NCI-H187 treated with DMSO at 0.1 percent for 48 hours (cell line): ENCODE data around the gene SMIM36.
"Not testable (repeated sequence)": the region's sequence is repeated elsewhere in the genome, so short reads cannot be mapped to it uniquely, and the experiment has no call there.

Experiments
- DNase-seq: peaks from one replicate; lab custom pipeline; 2025; lab: John Stamatoyannopoulos, UW

The SMIM36 gene

DNA sequence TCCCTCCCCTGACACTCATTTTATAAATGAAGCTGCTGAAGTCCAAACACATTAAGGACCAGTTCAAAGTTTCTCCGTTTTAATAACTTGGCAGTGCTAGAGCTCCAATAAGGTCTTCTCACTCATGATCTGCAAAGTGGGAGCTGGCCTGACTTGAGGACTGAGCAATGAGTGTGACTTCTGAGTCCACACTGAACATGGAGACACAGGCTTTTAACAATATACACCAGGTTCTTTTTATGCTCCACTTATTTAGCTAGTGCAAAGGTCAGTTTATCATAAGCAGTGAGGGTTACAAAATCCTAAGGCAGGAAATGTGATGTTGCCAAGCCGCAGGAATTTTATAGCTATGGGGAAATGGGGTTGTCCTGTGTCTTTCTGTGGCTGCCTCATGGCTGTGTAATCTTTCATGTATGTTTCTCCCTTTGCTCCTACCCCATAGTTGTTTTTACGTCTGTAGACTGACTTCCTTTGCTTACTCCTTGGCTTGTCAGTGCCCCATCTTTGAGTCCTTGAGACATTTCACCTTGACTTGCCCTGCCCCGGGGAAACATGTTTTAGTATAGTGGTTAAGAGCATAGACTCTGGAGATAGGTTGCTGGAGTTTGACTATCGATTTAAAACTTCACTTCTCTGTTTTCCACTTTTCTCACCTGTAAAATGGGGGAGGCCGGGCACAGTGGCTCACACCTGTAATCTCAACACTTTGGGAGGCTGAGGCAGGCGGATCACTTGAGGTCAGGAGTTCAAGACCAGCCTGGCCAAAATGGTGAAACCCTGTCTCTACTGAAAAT is 77.4 kb downstream of the SMIM36 start:
- no peak for DNase-seq

DNA sequence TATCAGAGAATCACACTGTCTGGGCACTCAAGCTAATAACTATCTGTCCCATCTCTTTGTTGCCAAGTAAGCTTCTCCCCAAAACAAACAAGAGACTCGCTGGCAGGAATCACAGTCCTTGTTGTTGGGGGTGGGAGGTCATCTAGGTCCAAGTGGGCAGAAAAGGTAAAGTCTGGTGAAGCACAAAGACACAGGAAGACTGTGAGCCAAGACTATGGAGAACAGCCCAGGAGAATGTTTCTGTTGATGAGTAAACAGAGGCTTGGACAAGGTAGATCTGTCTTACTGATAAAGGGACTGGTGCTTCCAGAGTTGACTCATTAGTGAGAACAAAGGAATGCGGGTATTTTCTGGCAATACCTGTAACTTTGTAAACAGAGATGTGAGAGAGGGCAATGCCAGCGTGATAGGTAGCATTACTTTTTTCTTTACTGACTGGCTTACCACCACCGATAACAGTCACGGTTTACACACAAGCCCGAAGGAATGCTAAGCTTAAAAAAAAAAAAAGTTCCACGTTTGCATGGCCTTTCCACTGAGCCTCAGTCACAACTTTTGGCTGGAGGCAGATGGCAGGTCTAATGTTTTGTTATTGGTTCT is 78.1 kb downstream of the SMIM36 start:
- DNase-seq = no peak

DNA sequence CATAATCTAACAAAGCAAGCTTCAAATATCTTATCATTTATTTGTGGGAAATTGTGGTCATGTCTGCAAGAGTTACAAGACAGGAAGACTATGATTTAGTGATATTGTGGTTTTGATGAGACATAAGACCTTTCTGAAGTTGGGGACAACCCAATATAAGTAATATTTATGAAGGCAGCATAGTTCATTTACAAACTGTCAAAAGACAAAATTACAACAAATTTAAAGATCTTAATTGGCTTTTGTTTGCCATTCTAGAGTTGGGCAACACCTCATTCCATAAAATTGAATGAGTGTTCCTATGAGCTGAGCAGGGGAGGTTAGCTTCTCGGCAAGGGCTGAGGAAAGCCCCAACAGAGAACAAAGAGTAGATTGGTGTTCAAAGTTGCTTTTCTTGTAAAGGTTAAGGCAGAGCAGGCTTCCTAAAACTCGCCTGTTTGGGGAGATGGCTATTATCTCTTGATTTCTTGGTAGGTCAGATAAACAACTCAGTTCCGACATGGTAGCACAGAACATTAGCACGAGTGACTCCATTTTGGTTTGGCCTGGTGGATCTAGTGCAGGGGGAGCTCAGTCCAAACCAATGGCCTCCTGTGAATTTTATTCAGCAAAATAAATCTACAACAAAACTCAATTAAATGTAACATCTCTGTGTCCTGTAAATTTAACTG is 78.8 kb downstream of the SMIM36 start:
- DNase-seq = no peak

DNA sequence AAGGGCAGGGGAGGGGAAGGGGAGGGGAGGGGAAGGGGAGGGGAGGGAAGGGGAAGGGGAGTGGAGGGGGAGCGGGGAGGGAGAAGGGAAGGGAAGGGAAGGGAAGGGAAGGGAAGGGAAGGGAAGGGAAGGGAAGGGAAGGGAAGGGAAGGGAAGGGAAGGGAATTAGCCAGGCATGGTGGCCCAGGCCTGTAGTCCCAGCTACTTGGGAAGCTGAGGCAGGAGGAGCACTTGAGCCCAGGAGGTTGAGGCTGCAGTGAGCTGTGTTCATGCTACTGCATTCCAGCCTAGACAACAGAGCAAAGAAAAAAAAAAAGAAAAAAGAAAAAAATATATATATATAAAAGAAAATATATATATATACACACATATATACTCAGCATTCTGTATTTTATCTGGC is 79.3 kb downstream of the SMIM36 start:
- DNase-seq = not testable (repeated sequence)

DNA sequence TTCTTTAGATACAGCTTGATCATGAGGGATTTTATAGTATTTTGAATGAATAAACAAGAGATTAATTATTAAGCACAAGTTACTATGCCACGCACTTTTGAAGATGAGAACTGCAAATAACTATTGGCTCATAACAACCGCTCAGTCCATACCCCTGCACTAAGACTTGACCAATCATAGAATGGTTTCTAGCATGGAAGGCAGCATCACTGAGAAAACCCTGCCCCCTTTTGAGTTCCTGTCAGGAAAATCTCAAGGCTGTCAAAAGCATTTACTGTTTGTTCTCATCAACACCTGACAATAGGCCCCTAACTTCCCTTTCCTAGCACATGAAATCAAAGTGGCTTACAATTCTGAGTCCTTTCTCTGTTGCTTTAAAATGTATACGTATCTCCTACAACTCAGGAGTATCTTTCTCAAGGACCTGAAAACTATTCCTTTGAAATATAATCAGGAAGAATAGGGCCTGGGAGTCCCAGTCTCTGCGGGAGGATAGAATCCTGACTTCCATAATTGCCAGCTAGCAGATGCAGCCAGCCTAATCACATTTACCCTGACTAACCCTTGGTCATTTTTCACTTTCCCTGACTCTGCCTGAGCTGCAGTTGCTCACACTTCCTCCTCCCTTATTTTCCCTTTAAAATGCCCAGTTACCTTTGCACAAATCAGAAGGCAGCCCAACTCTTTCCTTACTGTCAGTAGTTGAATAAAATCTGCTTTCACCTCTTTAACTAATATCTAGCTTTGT is 80.5 kb downstream of the SMIM36 start:
- no peak for DNase-seq

DNA sequence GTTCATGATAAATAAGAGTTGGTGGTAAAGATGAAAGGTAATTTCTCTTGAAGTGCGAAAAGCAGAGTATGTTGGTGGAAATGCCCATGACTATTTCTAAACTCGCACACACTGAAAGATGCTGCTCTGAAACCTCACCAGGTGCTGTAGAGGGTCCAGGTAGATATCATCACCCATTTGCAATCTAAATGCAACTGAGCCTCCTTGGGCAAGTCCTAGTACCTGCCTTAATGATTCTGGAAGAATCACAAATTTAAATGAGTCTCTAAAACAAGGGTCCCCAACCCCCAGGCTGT is 83.7 kb downstream of the SMIM36 start:
- no peak for DNase-seq

DNA sequence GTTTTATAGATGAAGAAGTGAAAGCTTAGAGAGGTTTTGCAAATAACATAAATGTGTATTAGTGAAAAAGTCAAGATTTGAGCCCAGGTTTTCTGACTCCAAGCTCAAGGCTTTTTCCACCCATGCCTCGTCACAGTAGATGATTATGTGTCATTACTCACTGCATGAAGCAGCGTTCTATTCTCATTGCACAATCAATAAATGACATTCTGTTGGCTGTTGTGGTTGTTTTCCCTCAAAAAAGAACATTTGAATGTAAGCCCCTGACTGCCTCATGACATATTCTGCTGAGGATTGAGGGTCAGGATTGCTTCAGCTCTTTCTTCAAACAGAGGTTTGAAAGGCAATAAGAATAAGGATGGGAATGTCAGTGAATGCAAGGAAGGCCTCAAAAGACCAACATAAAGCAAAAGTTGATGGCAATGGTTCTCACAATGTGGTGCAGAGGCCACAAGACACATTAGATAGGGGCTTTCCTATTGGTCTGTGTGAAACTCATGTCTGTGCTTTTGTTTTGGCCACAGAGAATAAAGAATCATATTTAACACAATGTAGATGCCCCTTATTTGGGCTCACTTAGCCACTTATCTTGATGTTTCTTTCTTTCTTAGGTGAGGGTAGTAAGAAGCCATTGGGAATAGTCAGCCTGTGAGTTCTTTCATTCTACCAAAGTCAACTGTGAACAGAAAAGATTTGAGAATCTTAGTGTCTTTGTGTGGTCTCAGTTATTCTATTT is 84.2 kb downstream of the SMIM36 start:
- no peak for DNase-seq

DNA sequence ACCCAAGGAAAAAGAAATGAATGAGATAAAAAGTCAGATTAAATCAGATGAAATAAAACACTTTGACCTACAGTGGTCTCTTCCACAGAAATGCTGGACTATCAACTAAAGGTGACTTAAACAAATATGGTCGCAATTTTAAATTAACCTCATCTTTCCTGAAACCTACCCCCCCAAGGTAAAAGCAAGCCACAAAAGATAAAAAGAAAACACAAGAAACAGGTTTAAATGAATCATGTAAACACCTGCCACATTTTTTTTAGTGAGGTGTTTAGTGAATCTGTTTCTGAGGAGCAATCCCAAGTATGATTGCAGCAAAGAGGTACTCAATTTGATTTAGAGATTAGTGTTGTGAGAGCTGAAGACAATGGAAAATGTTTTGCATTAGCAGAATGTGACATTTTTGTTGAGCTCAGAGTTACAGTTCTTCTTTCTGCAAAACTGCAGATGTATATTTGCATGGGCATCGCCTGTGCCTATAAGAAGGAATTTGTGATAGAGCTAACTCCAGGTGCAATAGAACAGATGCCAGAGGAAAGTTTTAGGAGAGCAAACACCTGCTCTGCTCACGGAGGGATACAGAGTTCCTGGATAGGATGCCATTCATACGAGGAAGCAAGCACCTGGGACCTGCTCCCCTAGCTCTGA is 86.2 kb downstream of the SMIM36 start:
- no peak for DNase-seq

DNA sequence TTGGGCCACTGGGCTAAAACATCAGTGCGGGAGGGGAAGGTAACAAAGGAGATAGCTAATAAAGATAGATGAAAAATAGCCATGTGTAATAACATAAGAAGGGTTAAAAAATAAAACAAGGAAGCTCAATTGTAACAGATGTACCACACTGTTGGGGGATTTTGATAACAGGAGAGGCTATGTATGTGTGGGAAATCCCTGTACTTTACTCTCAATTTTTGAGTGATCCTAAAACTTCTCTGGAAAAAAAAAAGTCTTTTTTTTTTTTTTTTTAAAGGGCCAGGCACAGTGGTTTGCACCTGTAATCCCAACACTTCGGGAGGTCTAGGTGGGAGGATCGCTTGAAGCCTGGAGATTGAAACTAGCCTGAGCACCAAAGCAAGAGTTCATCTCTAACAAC is 87.7 kb downstream of the SMIM36 start:
- DNase-seq = no peak

DNA sequence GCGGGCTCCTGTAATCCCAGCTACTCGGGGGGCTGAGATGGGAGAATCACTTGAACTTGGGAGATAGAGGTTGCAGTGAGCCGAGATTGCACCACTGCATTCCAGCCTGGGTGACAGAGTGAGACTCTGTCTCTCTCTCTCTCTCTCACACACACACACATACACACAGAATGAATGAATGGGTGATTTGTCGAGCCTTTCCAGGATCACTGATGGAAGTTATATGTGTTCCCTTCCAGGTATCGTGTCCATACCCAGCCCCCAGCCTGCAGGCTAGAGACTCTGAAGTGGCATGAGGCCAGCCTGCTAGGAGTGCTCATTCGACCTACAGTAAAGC is 88.5 kb downstream of the SMIM36 start:
- not testable (repeated sequence) for DNase-seq

DNA sequence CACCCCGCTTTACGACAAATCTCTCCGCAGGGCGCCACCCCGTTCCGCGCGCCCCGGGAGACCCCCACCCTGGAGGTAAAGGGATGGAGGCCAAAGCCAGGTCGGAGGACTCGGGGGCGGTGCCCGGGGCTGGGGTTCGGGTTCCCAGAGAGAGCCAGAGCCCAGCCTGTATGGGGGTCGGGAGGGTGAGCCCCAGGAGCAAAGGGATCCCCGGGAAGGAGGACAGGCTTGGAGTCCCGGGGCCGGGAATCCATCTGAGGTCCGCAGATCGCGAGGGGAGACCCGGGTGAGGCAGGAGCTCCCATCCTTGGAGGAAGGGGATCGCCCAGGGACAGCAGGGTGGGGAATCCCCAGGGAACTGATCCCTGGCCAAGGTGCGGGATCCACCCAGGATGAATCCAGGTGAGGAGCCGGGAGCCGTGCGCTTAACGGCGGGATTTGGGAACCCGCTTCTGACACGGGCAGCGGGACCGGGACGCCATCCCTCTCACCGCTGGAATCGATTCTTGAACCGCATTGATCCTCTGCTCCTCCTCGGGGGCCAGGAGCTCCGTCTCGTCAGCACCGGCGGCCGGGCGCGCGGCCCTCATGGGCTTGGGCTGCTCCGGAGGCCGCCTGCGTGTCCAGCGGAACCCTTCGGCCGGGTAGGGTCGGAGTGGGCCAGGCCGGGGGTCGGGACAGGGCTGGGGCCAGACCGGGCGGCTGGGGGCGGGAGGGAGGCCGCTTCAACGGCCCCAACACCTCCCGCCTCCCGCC is 89.9 kb downstream of the SMIM36 start, which contains the start of gene MMD:
Gene MMD, minus strand, starts transcription at position 657 of the 756 bp plus-strand sequence. Its CDS starts 140 bp downstream, at position 517.
- DNase-seq = no peak

DNA sequence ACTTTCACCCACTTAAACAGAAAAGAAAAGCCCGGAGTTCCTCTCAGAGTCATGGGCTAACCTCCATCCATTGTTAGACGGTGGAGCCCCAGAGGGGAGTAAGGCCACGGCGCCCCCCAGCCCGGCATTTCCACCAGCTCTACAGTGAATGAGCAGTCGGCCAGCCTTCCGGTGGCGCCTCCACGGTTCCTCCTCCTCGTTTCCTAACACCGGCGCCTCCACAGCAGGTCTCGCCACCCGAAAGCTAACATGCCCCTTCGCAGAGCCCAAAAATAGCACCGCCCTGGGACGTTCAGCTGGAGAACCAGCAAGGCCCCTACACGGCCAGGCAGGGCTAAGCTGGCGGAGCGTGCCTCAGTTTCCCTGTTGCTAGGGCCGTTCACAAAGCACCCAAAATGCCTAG is 90.5 kb downstream of the SMIM36 start:
- DNase-seq = no peak

DNA sequence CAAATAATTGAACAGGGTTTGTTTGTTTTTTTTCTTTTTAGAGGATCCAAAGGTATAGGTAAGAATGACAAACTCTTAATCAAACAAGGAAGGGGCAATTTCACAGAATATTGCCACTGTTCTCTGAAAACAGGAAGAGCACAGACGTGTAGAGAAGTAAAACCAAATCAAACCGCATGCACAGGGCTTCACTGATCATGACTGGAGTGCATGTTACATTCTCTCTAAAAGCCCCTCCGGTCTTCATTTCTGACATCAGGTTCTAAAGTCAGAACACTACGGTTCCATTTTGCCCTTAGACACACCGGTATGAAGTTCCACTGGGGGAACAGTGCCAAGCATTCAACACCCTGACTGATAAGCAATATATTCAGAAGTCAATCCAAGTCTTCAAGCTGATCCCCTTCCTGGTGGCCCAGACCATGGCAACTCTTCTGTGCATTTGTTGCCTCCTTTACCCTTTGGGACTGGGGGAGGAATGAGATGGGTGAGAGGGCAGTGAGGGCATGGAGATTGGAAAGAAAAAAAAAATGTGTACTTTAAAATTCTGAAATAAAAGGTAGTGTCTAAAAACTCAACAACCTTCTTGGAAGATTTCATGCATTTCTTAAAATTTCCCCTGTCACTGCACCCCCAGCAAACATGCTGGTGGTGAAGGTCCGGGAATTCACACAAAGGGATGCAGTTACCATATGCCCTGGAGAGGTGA is 91.0 kb downstream of the SMIM36 start:
- no peak for DNase-seq

DNA sequence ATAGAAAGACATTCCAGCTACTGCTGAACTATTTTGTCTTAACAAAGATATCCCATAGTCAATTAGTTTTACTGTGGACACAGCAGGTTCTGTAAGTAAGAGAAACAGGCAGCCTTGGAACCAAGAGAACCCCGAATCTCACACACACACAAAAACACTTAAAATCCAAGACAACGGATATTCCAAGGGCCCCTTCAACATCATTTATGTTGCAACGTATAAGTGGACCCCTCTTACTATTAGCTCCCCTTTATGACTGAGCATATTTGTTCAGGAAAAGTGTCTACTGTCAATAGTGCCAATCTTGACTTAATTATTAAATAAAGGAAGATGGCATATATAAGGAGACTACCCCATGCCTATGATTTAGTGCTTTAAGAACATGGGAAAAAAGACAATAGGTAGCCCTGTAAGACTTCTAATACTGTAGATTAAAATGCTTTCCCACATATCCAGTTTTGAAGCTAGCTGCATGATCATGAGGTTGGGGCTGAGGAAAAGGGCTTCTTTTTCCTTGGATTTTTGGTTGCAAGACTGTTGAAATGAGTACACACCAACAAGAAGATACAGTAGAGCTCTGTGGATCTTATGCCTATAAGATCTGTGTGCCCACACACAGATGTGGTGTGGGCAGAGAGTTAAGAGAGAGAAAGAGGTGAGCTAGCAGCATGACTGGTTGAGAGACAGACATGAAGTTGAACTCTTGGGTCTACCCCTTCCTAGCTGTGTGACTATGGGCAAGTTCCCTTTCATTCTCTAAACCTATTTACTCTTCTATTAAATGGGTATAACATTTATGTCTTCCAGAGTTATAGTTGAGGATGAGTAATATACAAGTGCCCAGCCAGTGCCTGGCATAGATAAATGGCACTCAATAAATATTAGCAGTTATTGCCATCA is 92.6 kb downstream of the SMIM36 start:
- no peak for DNase-seq

DNA sequence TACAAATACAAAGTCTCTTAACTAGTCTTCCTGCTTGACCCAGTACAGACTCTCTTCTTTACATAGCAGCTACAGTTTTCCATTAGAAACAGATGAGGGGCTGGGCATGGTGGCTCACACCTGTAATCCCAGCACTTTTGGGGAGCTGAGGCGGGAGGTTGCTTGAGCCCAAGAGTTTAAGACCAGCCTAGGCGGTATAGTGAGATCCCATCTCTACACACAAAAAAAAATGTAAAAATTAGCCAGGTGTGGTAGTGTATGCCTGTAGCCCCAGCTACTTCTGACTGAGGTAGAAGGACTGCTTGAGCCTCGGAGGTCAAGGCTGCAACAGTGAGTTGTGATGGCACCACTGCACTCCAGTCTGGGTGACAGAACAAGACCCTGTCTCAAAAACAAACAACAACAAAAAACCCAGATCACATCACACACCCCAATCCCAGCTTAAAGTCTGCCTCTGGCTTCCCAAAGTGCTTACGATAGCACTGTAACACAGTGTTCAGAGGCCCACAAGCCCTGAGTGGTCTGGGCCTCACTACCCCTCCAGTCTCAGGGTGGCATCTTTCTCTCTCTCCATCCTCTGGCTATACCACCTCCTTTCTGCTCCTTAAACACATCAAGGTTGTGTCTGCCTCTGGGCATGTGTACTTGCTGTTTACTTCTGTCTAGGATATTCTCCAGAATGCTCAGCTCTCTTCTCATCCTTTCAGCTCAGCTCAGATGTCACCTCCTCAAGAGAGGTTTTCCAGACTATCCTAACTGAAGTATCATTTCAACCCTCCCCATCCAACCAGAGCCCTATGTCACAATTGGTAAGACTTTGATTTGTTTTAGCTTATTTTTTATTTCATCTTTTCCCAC is 93.6 kb downstream of the SMIM36 start:
- no peak for DNase-seq

DNA sequence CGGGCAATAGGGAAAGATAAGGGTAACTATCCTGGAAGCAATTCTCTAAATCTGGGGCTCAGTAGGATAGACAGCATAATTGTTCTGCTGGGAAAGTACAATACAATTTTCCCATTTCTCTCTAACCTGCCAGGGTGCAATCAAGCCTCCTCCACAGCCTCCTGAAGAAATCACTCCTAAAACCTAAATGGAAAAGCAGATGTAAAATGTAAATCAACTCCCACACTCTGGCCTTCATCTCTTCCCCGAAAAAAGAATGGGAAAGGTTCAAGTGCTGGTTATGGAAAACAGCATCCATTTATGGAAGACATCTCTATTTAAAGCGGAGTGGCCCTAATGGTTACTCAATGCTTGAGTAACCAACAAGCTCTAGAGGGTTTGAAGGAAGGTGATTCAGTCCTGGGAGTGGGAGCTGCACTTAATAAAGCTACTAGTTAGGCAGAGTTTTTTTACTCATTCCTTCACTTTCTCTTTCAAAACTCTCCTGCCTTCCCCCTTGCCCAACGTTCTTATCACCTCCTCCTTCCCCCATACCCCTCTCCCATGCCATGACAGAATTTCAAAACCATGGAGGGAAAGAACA is 94.7 kb downstream of the SMIM36 start:
- no peak for DNase-seq

DNA sequence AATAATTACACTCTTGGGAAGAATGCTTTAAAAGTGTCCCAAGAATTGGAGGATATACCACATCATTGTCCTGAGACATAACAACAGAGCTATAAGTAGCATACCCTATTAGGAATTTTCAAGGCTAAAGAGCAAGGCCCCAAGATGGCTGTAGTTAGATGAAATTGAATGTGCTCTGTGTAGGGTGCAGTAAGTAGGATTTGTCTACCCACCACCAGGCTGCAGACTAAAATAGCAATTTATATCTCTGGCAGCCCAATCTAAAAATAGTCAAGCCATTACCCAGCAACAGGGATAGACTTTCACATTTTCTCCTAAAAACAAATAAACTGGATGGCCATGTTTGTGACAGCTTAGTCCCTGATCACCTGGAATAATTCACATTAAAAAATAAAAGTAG is 95.3 kb downstream of the SMIM36 start:
- no peak for DNase-seq

DNA sequence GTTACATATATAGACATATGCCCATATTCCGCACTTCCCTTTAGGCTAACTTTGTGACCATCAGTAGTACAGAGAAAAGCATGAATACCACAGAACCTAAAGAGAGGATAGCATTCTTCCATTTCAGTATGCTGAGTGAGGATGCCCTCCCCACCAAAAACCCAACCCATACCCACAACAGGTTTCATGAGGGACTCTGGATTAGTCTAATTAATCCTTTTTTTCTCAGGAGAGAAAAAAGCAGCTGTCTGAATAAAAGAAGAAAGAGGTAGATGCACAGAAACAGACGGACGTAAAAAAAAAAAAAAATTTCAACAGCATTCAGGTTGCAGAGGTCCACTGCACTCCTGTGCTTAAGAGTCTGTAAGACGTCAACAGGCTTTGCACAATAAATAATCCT is 96.3 kb downstream of the SMIM36 start:
- DNase-seq = no peak
